HG02943 (cell line): ENCODE results near the gene KCNK13.
"Not testable (repeated sequence)": the region's sequence is repeated elsewhere in the genome, so short reads cannot be mapped to it uniquely, and the experiment has no call there.

ENCODE experiments used
- ATAC-seq: cut with Tn5 transposase; IDR thresholded peaks from one replicate; pipeline ENCODE4 v1.9.1; 2021; ENCODE audit warnings: mild to moderate bottlenecking, low read depth, moderate library complexity; ENCODE audit not compliant: unreplicated experiment

KCNK13 gene

GRCh38 chr14:90061685-90062126 is at the start of gene KCNK13:
Gene KCNK13, plus strand, starts transcription at chr14:90061994. Its CDS starts 212 bp downstream, at chr14:90062206.
- ATAC-seq: no peak

- ATAC-seq: no peak
Observed at GRCh38 chr14:90017371-90017770, 44.4 kb upstream of the KCNK13 start.

- ATAC-seq: no peak
Observed at GRCh38 chr14:90019824-90020523, 41.8 kb upstream of the KCNK13 start.

- no peak for ATAC-seq
Observed at GRCh38 chr14:90023176-90023896, 38.5 kb upstream of the KCNK13 start.

- ATAC-seq: no peak
Observed at GRCh38 chr14:90024910-90025309, 36.9 kb upstream of the KCNK13 start.

GRCh38 chr14:90026608-90027007 is 35.2 kb upstream of the KCNK13 start:
- ATAC-seq: not testable (repeated sequence)

GRCh38 chr14:90027842-90028241 is 34.0 kb upstream of the KCNK13 start:
- no peak for ATAC-seq

GRCh38 chr14:90034156-90034555 is 27.6 kb upstream of the KCNK13 start:
- ATAC-seq: no peak

GRCh38 chr14:90034835-90035525 is 26.8 kb upstream of the KCNK13 start:
- ATAC-seq: no peak

GRCh38 chr14:90039253-90040010 is 22.4 kb upstream of the KCNK13 start:
- ATAC-seq: no peak

GRCh38 chr14:90040411-90040810 is 21.4 kb upstream of the KCNK13 start:
- no peak for ATAC-seq

GRCh38 chr14:90042496-90043252 is 19.1 kb upstream of the KCNK13 start:
- ATAC-seq: no peak

- ATAC-seq: no peak
Observed at GRCh38 chr14:90045616-90046015, 16.2 kb upstream of the KCNK13 start.

GRCh38 chr14:90049390-90049789 is 12.4 kb upstream of the KCNK13 start:
- ATAC-seq: no peak

- no peak for ATAC-seq
Observed at GRCh38 chr14:90050271-90050670, 11.5 kb upstream of the KCNK13 start.

GRCh38 chr14:90053044-90053443 is 8.8 kb upstream of the KCNK13 start:
- ATAC-seq: no peak

GRCh38 chr14:90054803-90055202 is 7.0 kb upstream of the KCNK13 start:
- ATAC-seq: no peak

- ATAC-seq: no peak
Observed at GRCh38 chr14:90056826-90057225, 5.0 kb upstream of the KCNK13 start.

GRCh38 chr14:90058876-90059458 is 2.8 kb upstream of the KCNK13 start:
- ATAC-seq: no peak
